ENCODE results near the gene CGN.

Gene CGN

DNA sequence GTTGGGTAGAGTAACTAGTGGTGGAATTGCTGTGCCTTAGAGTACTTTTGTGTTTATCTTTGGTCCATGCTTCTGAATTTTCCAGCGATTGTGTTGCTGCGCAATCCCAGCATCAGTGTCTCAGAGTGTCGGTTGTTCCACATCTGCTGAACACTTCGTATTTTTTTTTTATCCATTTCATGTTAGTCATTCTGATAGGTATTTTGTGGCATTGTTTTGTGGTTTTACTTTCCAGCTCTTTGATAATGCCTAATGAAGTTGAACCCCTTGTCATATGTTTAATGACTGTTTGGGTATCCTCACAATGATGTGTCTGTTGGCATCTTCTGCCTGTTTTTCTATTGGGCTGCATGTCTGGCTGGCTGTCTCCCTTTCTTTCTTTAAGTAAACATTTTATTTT, 42.5 kb downstream of the CGN start:
- no peak for DNase-seq

DNA sequence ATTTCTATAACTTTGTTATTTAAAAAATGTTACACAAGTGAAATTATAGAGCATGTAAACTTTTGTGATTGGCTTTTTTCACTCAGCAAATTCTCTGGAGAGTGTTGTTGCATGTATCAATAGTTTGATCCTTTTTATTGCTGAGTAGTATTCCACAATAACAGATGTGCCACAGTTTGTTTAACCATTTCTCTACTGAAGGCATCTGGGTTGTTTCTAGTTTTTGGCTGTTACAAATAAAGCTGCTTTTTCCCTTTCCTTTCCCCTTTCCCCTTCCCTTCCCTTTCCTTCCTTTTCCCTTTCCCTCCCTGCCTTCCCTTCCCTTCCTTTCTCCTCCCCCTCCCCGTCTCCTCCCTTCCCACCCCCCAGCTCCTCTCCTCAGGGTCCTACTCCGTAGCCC, 44.9 kb downstream of the CGN start:
- DNase-seq: no peak

DNA sequence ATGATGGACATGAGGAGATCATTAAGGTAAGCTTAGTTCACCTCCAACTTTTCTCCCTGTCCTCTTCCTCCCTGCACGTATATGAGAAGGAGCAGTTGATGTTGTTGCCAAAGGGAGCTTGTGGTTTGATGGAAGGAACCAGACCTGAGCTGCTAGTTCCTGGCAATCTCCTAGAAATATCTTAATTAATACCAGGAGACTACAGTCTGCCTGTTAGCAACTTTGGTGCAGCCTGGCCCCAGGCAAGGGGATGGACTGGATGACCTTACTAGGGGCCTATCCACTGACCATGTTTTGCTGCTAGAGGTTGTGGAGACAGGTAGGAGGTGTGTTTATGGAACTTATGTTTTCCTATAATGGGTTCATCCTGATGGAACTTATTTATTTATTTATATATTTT, 51.5 kb downstream of the CGN start:
- no peak for DNase-seq

- DNase-seq: no peak
Observed at GRCh38 chr1:151563376-151563775, 52.2 kb downstream of the CGN start.

- DNase-seq: no peak
Observed at GRCh38 chr1:151565502-151566189, 54.5 kb downstream of the CGN start.

GRCh38 chr1:151568626-151569088, 57.5 kb downstream of the CGN start:
- peak; percentile 34 for DNase-seq

GRCh38 chr1:151570819-151571218, 59.6 kb downstream of the CGN start:
- no peak for DNase-seq

DNA sequence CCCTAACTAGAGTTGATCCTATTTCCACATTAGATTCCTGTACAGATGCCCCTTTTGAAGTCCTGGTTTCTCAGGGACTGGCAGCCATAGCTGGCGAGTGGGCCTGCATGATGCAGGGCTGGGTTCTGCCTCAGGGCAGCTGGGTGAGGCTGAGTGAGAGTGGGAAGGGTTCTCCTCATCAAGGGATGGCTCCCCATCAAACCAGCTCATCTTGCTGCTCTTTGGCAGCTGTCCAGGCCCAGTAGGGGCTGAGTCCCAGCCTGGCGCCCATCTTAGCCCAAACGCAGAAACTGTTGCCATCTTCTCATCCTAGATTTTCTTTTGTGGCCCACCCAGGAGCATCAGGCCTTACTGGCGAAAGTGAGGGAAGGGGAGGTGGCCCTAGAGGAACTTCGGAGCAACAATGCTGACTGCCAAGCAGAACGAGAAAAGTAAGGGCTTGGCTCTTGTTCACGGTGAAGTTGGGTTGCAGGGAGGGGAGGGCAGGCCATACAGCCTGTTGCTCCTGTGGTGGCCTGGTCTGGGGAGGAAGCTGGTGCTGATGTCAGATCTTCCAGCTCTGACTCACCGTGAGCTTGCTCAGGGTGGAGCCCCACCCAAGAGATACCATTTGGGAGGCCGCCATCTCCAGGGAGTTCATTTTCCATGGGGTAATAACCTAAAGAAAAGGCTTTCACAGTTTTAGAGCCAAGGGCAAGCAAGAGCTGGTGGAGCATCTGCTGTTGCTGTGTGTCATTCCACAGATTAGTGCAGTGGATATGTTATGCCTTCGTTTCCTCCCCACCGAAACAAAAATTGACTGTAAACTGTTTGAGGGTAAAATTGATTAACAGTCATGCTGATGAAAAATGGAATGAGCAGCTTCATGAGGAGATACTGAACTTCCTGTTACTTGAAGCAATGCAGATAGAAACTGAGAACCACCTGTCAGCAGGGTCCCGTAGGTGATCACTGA, 63.7 kb downstream of the CGN start:
- no peak for DNase-seq

GRCh38 chr1:151577173-151577572, 66.0 kb downstream of the CGN start:
- no peak for DNase-seq

- no peak for DNase-seq
Observed at GRCh38 chr1:151578941-151579340, 67.8 kb downstream of the CGN start.

- no peak for DNase-seq
Observed at GRCh38 chr1:151579436-151580225, 68.4 kb downstream of the CGN start.

DNA sequence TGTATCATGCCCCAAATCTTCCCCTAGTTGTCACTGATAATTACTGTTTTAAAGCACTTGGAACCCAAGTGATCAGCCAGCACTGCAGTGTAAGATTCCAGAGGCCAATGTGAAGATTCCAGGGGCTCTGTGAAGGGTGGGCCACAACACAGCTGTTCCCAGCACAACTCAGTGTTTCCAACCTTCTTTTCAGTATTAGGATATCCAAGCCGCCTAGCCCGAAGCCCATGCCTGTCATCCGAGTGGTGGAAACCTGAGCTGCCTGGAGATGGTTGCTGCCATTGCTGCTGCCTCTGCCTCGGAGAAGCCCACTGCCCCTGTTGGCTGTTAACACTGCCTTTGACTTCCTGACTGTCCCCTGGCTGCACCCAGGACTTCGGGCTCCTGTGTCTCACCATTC, 70.3 kb downstream of the CGN start:
- DNase-seq: no peak

DNA sequence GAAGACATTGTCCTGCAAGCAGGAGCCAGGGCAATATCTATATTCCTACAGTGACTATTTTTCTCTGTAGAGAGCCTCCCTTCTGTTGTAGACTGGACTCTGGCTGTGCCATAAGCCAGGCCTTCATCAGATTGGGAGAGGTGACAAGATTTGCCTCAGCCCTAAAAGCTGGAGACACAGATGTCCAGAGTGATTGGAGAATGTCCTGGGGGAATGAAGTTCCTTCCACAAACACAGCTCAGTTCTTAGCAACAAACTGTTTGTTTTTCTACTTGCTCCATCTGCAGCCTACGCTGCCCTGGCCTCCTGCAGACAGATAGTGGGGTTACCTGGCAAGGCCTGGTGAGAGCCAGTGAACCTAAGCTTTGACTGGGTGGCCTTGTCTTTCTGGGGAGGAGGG, 70.7 kb downstream of the CGN start:
- DNase-seq: no peak

DNA sequence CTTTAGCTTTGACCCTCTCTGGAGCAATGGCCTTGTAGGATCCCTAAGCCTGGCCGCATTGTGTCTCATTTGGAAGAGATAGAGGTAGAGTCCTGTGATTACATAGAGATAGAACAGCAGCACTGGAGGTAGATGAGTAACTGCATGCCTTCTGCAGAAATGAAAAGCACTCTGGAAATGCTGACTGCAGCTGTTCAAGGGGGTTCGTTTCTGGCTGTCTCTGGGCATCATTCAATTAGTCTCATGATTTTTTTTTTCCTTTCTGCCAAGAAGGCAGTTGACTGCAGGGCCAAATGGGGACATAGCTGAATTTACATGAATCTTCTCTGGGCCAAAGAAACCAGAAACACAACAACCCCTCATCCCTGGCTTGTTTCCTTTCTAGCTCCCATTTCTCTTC, 72.6 kb downstream of the CGN start:
- no peak for DNase-seq

GRCh38 chr1:151584278-151584677, 73.1 kb downstream of the CGN start:
- no peak for DNase-seq

DNA sequence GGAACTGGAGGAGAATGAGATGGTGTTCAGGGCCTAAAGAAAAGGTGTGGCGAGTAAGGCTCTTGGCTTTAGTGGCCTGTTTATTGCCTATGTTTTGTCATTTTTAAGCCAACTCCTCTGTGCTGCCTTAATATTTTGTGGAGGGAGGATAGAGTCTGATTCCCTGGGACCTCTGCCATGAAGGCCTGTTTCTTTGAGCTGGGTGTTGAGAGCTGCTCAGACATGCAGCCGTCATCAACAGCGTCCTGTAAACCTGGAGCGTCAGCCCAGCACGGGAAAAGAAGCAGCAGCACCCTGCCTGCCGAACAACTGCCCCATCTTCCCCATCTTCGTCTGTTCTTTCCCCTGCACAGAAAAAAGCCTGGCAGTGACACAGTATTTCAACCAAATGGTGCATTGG, 73.6 kb downstream of the CGN start:
- no peak for DNase-seq

GRCh38 chr1:151585622-151586021, 74.4 kb downstream of the CGN start:
- DNase-seq: no peak
